ENCODE data around the gene DGKQ.

DGKQ gene

GRCh38 chr4:1017211-1017610, 43.8 kb upstream of the DGKQ start:
- no peak overlapping the region for H3K4me3 ChIP-seq (ENCODE audit: insufficient read depth, low read depth, low read length)
- H3K27ac ChIP-seq (ENCODE audit: insufficient read depth, low read depth, low read length, poor library complexity, severe bottlenecking), result no peak overlapping the region
- peaks cover 16% of the 10 kb centered on the region for H3K27me3 ChIP-seq (ENCODE audit: control insufficient read depth, insufficient read depth, low read length, poor library complexity, severe bottlenecking)
- H3K9me3 ChIP-seq (ENCODE audit: control insufficient read depth, low read length), result no peaks in the 10 kb centered on the region
- no peaks in the 10 kb centered on the region for H3K36me3 ChIP-seq (ENCODE audit: control insufficient read depth, insufficient read depth, low read length)
- peaks cover 40% of the 10 kb centered on the region for H3K4me1 ChIP-seq (ENCODE audit: control insufficient read depth, insufficient read depth, low read length)
- WGBS, 2 experiments, result 84 to 86% methylated on average over 16 of the region's 16 CpGs

- peaks cover 39% of the 10 kb centered on the region for H3K4me1 ChIP-seq (ENCODE audit: control insufficient read depth, insufficient read depth, low read length)
- H3K27ac ChIP-seq (ENCODE audit: insufficient read depth, low read depth, low read length, poor library complexity, severe bottlenecking), result no peak overlapping the region
Observed at GRCh38 chr4:1015746-1016145, 42.4 kb upstream of the DGKQ start.

GRCh38 chr4:1015179-1015578, 41.8 kb upstream of the DGKQ start:
- H3K9me3 ChIP-seq (ENCODE audit: control insufficient read depth, low read length), result no peaks in the 10 kb centered on the region
- H3K27me3 ChIP-seq (ENCODE audit: control insufficient read depth, insufficient read depth, low read length, poor library complexity, severe bottlenecking), result peaks cover 31% of the 10 kb centered on the region
- H3K4me3 ChIP-seq (ENCODE audit: insufficient read depth, low read depth, low read length), result no peak overlapping the region
- H3K36me3 ChIP-seq (ENCODE audit: control insufficient read depth, insufficient read depth, low read length), result no peaks in the 10 kb centered on the region
- WGBS, 2 experiments, result 69 to 76% methylated on average over 8 of the region's 8 CpGs
- peaks cover 40% of the 10 kb centered on the region for H3K4me1 ChIP-seq (ENCODE audit: control insufficient read depth, insufficient read depth, low read length)
- H3K27ac ChIP-seq (ENCODE audit: insufficient read depth, low read depth, low read length, poor library complexity, severe bottlenecking), result no peak overlapping the region

More at GRCh38 chr4:1015746-1016145, 42.4 kb upstream of the DGKQ start:
- H3K9me3 ChIP-seq (ENCODE audit: control insufficient read depth, low read length), result no peaks in the 10 kb centered on the region
- WGBS, 2 experiments, result 93% methylated on average over 10 of the region's 10 CpGs
- H3K36me3 ChIP-seq (ENCODE audit: control insufficient read depth, insufficient read depth, low read length), result no peaks in the 10 kb centered on the region
- H3K4me3 ChIP-seq (ENCODE audit: insufficient read depth, low read depth, low read length), result no peak overlapping the region
- H3K27me3 ChIP-seq (ENCODE audit: control insufficient read depth, insufficient read depth, low read length, poor library complexity, severe bottlenecking), result peaks cover 25% of the 10 kb centered on the region

GRCh38 chr4:1014291-1015167, 41.2 kb upstream of the DGKQ start:
- Histone ChIP-seq H3K27ac (ENCODE audit: insufficient read depth, low read depth, low read length, poor library complexity, severe bottlenecking) (peak overlapping the region; percentile 6), H3K9me3 (ENCODE audit: control insufficient read depth, low read length) (no peaks in the 10 kb centered on the region), H3K4me1 (ENCODE audit: control insufficient read depth, insufficient read depth, low read length) (peaks cover 37% of the 10 kb centered on the region), H3K27me3 (ENCODE audit: control insufficient read depth, insufficient read depth, low read length, poor library complexity, severe bottlenecking) (peaks cover 36% of the 10 kb centered on the region), H3K36me3 (ENCODE audit: control insufficient read depth, insufficient read depth, low read length) (no peaks in the 10 kb centered on the region), H3K4me3 (ENCODE audit: insufficient read depth, low read depth, low read length) (no peak overlapping the region)
- 42 to 46% methylated on average over 36 of the region's 36 CpGs for WGBS, 2 experiments

GRCh38 chr4:1013225-1014073, 40.1 kb upstream of the DGKQ start:
- 94% methylated on average over 43 of the region's 43 CpGs for WGBS, 2 experiments
- Histone ChIP-seq H3K27ac (ENCODE audit: insufficient read depth, low read depth, low read length, poor library complexity, severe bottlenecking) (no peak overlapping the region), H3K4me3 (ENCODE audit: insufficient read depth, low read depth, low read length) (no peak overlapping the region), H3K4me1 (ENCODE audit: control insufficient read depth, insufficient read depth, low read length) (peaks cover 26% of the 10 kb centered on the region), H3K9me3 (ENCODE audit: control insufficient read depth, low read length) (no peaks in the 10 kb centered on the region), H3K36me3 (ENCODE audit: control insufficient read depth, insufficient read depth, low read length) (no peaks in the 10 kb centered on the region), H3K27me3 (ENCODE audit: control insufficient read depth, insufficient read depth, low read length, poor library complexity, severe bottlenecking) (peaks cover 46% of the 10 kb centered on the region)

GRCh38 chr4:1012034-1012739, 38.8 kb upstream of the DGKQ start:
- Histone ChIP-seq H3K36me3 (ENCODE audit: control insufficient read depth, insufficient read depth, low read length) (no peaks in the 10 kb centered on the region), H3K4me1 (ENCODE audit: control insufficient read depth, insufficient read depth, low read length) (peaks cover 23% of the 10 kb centered on the region), H3K27ac (ENCODE audit: insufficient read depth, low read depth, low read length, poor library complexity, severe bottlenecking) (no peak overlapping the region), H3K27me3 (ENCODE audit: control insufficient read depth, insufficient read depth, low read length, poor library complexity, severe bottlenecking) (peaks cover 59% of the 10 kb centered on the region), H3K4me3 (ENCODE audit: insufficient read depth, low read depth, low read length) (peak overlapping the region; percentile 35), H3K9me3 (ENCODE audit: control insufficient read depth, low read length) (no peaks in the 10 kb centered on the region)
- 7 to 8% methylated on average over 69 of the region's 69 CpGs for WGBS, 2 experiments

GRCh38 chr4:1011666-1012033, 38.3 kb upstream of the DGKQ start:
- WGBS, 2 experiments, result 0% methylated on average over 61 to 62 of the region's 69 CpGs
- no peaks in the 10 kb centered on the region for H3K36me3 ChIP-seq (ENCODE audit: control insufficient read depth, insufficient read depth, low read length)
- peaks cover 23% of the 10 kb centered on the region for H3K4me1 ChIP-seq (ENCODE audit: control insufficient read depth, insufficient read depth, low read length)
- H3K27me3 ChIP-seq (ENCODE audit: control insufficient read depth, insufficient read depth, low read length, poor library complexity, severe bottlenecking), result peaks cover 64% of the 10 kb centered on the region
- no peak overlapping the region for H3K4me3 ChIP-seq (ENCODE audit: insufficient read depth, low read depth, low read length)
- H3K27ac ChIP-seq (ENCODE audit: insufficient read depth, low read depth, low read length, poor library complexity, severe bottlenecking), result no peak overlapping the region
- no peaks in the 10 kb centered on the region for H3K9me3 ChIP-seq (ENCODE audit: control insufficient read depth, low read length)

GRCh38 chr4:1011022-1011665, 37.8 kb upstream of the DGKQ start, which contains the start of gene FGFRL1:
Gene FGFRL1, plus strand, starts transcription at chr4:1011626. Its CDS starts 860 bp downstream, at chr4:1012486.
- Histone ChIP-seq H3K27ac (ENCODE audit: insufficient read depth, low read depth, low read length, poor library complexity, severe bottlenecking) (no peak within 1 kb of the TSS), H3K36me3 (ENCODE audit: control insufficient read depth, insufficient read depth, low read length) (no peaks in the 10 kb centered on the region), H3K27me3 (ENCODE audit: control insufficient read depth, insufficient read depth, low read length, poor library complexity, severe bottlenecking) (peaks cover 69% of the 10 kb centered on the region), H3K4me1 (ENCODE audit: control insufficient read depth, insufficient read depth, low read length) (peaks cover 23% of the 10 kb centered on the region), H3K9me3 (ENCODE audit: control insufficient read depth, low read length) (no peaks in the 10 kb centered on the region), H3K4me3 (ENCODE audit: insufficient read depth, low read depth, low read length) (peak within 1 kb of the TSS; percentile 35)
- 1% methylated on average over 89 of the region's 89 CpGs for WGBS, 2 experiments

- Histone ChIP-seq H3K9me3 (ENCODE audit: control insufficient read depth, low read length) (no peaks in the 10 kb centered on the region), H3K4me3 (ENCODE audit: insufficient read depth, low read depth, low read length) (no peak overlapping the region), H3K4me1 (ENCODE audit: control insufficient read depth, insufficient read depth, low read length) (peaks cover 18% of the 10 kb centered on the region), H3K27ac (ENCODE audit: insufficient read depth, low read depth, low read length, poor library complexity, severe bottlenecking) (no peak overlapping the region), H3K36me3 (ENCODE audit: control insufficient read depth, insufficient read depth, low read length) (no peaks in the 10 kb centered on the region), H3K27me3 (ENCODE audit: control insufficient read depth, insufficient read depth, low read length, poor library complexity, severe bottlenecking) (peaks cover 76% of the 10 kb centered on the region)
- WGBS, 2 experiments, result 7 to 9% methylated on average over 36 of the region's 36 CpGs
Observed at GRCh38 chr4:1010395-1011021, 37.1 kb upstream of the DGKQ start.

Data from ectodermal cell (in vitro differentiated cells).